ENCODE measurements around the gene NCAPG2.

- TF ChIP-seq CTCF (conservative IDR thresholded peaks at IDR 0.05) (no peak), EZH2 (IDR thresholded peaks at IDR 0.05; ENCODE audit: low read depth) (no peak)
These were observed 117.2 kb downstream of the NCAPG2 start, which contains the start of gene PTPRN2 for GRCh38 chr7:158587162-158588084.
